Measurements from ENCODE around the gene NMRK1.

DNA sequence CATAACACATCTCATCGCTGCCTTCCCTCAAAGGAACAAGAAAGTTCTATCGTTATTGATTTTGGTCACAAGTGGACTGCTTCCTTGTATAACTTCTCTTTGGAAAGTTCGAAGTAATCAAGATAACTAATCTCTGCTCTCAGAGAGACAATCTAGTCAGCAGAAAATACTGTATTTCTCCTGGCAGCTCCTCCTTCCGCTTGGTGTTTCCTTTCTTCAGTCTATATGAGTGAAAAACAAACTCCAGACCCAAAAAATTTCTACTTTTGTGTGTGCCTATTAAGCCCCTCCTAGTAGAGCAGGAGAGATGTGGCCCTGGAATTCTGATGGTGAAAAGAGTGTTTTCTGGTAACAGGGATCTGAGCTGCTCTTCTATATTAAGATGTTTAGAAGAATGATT, 24.8 kb upstream of the NMRK1 start:
- TF ChIP-seq EP300 (IDR thresholded peaks at IDR 0.05): no peak
- TF ChIP-seq, protein P1, sequence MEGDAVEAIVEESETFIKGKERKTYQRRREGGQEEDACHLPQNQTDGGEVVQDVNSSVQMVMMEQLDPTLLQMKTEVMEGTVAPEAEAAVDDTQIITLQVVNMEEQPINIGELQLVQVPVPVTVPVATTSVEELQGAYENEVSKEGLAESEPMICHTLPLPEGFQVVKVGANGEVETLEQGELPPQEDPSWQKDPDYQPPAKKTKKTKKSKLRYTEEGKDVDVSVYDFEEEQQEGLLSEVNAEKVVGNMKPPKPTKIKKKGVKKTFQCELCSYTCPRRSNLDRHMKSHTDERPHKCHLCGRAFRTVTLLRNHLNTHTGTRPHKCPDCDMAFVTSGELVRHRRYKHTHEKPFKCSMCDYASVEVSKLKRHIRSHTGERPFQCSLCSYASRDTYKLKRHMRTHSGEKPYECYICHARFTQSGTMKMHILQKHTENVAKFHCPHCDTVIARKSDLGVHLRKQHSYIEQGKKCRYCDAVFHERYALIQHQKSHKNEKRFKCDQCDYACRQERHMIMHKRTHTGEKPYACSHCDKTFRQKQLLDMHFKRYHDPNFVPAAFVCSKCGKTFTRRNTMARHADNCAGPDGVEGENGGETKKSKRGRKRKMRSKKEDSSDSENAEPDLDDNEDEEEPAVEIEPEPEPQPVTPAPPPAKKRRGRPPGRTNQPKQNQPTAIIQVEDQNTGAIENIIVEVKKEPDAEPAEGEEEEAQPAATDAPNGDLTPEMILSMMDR (IDR thresholded peaks at IDR 0.05): no peak
- no peak for TF ChIP-seq POLR2AphosphoS5 (IDR thresholded peaks at IDR 0.05)
